ENCODE measurements around the gene SLC39A2.

- TF ChIP-seq CTCF (conservative IDR thresholded peaks at IDR 0.05; ENCODE audit: low read depth in 2 of 2) (no peak), REST (IDR thresholded peaks at IDR 0.05; ENCODE audit: unreplicated experiment) (no peak), EZH2phosphoT487 (IDR thresholded peaks at IDR 0.05; ENCODE audit: unreplicated experiment) (no peak), STAT1 (IDR thresholded peaks at IDR 0.05; ENCODE audit: unreplicated experiment) (no peak), EZH2 (IDR thresholded peaks at IDR 0.05; ENCODE audit: low read depth, unreplicated experiment) (no peak), POLR2AphosphoS5 (IDR thresholded peaks at IDR 0.05; ENCODE audit: low read depth) (no peak), CREB1 (CRISPR knock-in tag; IDR thresholded peaks at IDR 0.05; ENCODE audit: low read depth) (no peak), JUNB (IDR thresholded peaks at IDR 0.05; ENCODE audit: unreplicated experiment) (no peak), ZNF114 (CRISPR knock-in tag; IDR thresholded peaks at IDR 0.05) (no peak), ETS1 (IDR thresholded peaks at IDR 0.05) (no peak), ZNF462 (CRISPR knock-in tag; IDR thresholded peaks at IDR 0.05) (no peak), NANOG (IDR thresholded peaks at IDR 0.05; ENCODE audit: borderline replicate concordance) (no peak)
Measured at GRCh38 chr14:20956376-20956976, 42.6 kb upstream of the SLC39A2 start.
